ENCODE results near the gene TGFBR1. TPM values are rescaled to one million over a fixed set of nuclear protein-coding genes. Genes with fewer than 3 reads are reported as not detected.

The TGFBR1 gene
- total RNA-seq, 1 donor from 2014 or later, result 38.1 TPM

- no peak overlapping the region for H3K27ac ChIP-seq (ENCODE audit: low read depth, low read length)
- H3K36me3 ChIP-seq (ENCODE audit: control insufficient read depth in 3 of 3, insufficient read depth in 3 of 3, low read length in 3 of 3), result peaks cover 0 to 3% (median 3%) of the 10 kb centered on the region in 3 donors
- H3K9ac ChIP-seq (ENCODE audit: low read depth in 1 of 3, low read length in 3 of 3), result no peak overlapping the region
- peaks cover 12 to 15% (median 14%) of the 10 kb centered on the region in 3 donors for H3K4me1 ChIP-seq (ENCODE audit: control insufficient read depth in 3 of 3, insufficient read depth in 3 of 3, low read length in 3 of 3)
- H3K4me3 ChIP-seq (ENCODE audit: low read length in 3 of 3), result no peak overlapping the region
- no peaks in the 10 kb centered on the region for H3K27me3 ChIP-seq (ENCODE audit: control insufficient read depth in 3 of 3, insufficient read depth in 3 of 3, low read length in 3 of 3)
- H3K9me3 ChIP-seq (ENCODE audit: control insufficient read depth in 3 of 3, low read length in 3 of 3), result no peaks in the 10 kb centered on the region
Measured at GRCh38 chr9:99129091-99129490, 24.2 kb downstream of the TGFBR1 start.

- H3K27ac ChIP-seq (ENCODE audit: low read depth, low read length), result no peak overlapping the region
- H3K4me1 ChIP-seq (ENCODE audit: control insufficient read depth in 3 of 3, insufficient read depth in 3 of 3, low read length in 3 of 3), result peaks cover 12 to 19% (median 14%) of the 10 kb centered on the region in 3 donors
- no peaks in the 10 kb centered on the region for H3K27me3 ChIP-seq (ENCODE audit: control insufficient read depth in 3 of 3, insufficient read depth in 3 of 3, low read length in 3 of 3)
- peaks cover 0 to 3% (median 3%) of the 10 kb centered on the region in 3 donors for H3K36me3 ChIP-seq (ENCODE audit: control insufficient read depth in 3 of 3, insufficient read depth in 3 of 3, low read length in 3 of 3)
- H3K9me3 ChIP-seq (ENCODE audit: control insufficient read depth in 3 of 3, low read length in 3 of 3), result no peaks in the 10 kb centered on the region
- H3K9ac ChIP-seq (ENCODE audit: low read depth in 1 of 3, low read length in 3 of 3), result no peak overlapping the region
- no peak overlapping the region for H3K4me3 ChIP-seq (ENCODE audit: low read length in 3 of 3)
Measured at GRCh38 chr9:99130069-99130468, 25.2 kb downstream of the TGFBR1 start.

- Histone ChIP-seq H3K27ac (ENCODE audit: low read depth, low read length) (no peak overlapping the region), H3K4me3 (ENCODE audit: low read length in 3 of 3) (no peak overlapping the region), H3K27me3 (ENCODE audit: control insufficient read depth in 3 of 3, insufficient read depth in 3 of 3, low read length in 3 of 3) (no peaks in the 10 kb centered on the region), H3K36me3 (ENCODE audit: control insufficient read depth in 3 of 3, insufficient read depth in 3 of 3, low read length in 3 of 3) (peaks cover 0 to 3% (median 3%) of the 10 kb centered on the region in 3 donors), H3K4me1 (ENCODE audit: control insufficient read depth in 3 of 3, insufficient read depth in 3 of 3, low read length in 3 of 3) (peaks cover 3 to 14% (median 4%) of the 10 kb centered on the region in 3 donors), H3K9me3 (ENCODE audit: control insufficient read depth in 3 of 3, low read length in 3 of 3) (no peaks in the 10 kb centered on the region), H3K9ac (ENCODE audit: low read depth in 1 of 3, low read length in 3 of 3) (no peak overlapping the region)
Measured at GRCh38 chr9:99133145-99133544, 28.2 kb downstream of the TGFBR1 start.

- peaks cover 0 to 5% (median 5%) of the 10 kb centered on the region in 3 donors for H3K36me3 ChIP-seq (ENCODE audit: control insufficient read depth in 3 of 3, insufficient read depth in 3 of 3, low read length in 3 of 3)
- no peak overlapping the region for H3K27ac ChIP-seq (ENCODE audit: low read depth, low read length)
- H3K9me3 ChIP-seq (ENCODE audit: control insufficient read depth in 3 of 3, low read length in 3 of 3), result no peaks in the 10 kb centered on the region
- peaks cover 2 to 21% (median 6%) of the 10 kb centered on the region in 3 donors for H3K4me1 ChIP-seq (ENCODE audit: control insufficient read depth in 3 of 3, insufficient read depth in 3 of 3, low read length in 3 of 3)
- H3K4me3 ChIP-seq (ENCODE audit: low read length in 3 of 3), result no peak overlapping the region
- no peaks in the 10 kb centered on the region for H3K27me3 ChIP-seq (ENCODE audit: control insufficient read depth in 3 of 3, insufficient read depth in 3 of 3, low read length in 3 of 3)
- H3K9ac ChIP-seq (ENCODE audit: low read depth in 1 of 3, low read length in 3 of 3), result no peak overlapping the region
Measured at GRCh38 chr9:99134893-99135341, 30.0 kb downstream of the TGFBR1 start.

GRCh38 chr9:99135456-99135855 lies 30.5 kb downstream of the TGFBR1 start:
- no peaks in the 10 kb centered on the region for H3K27me3 ChIP-seq (ENCODE audit: control insufficient read depth in 3 of 3, insufficient read depth in 3 of 3, low read length in 3 of 3)
- peaks cover 0 to 5% (median 5%) of the 10 kb centered on the region in 3 donors for H3K36me3 ChIP-seq (ENCODE audit: control insufficient read depth in 3 of 3, insufficient read depth in 3 of 3, low read length in 3 of 3)
- no peak overlapping the region for H3K27ac ChIP-seq (ENCODE audit: low read depth, low read length)
- peaks cover 0 to 20% (median 2%) of the 10 kb centered on the region in 3 donors for H3K4me1 ChIP-seq (ENCODE audit: control insufficient read depth in 3 of 3, insufficient read depth in 3 of 3, low read length in 3 of 3)
- no peak overlapping the region for H3K4me3 ChIP-seq (ENCODE audit: low read length in 3 of 3)
- H3K9ac ChIP-seq (ENCODE audit: low read depth in 1 of 3, low read length in 3 of 3), result no peak overlapping the region
- H3K9me3 ChIP-seq (ENCODE audit: control insufficient read depth in 3 of 3, low read length in 3 of 3), result no peaks in the 10 kb centered on the region

GRCh38 chr9:99137225-99137624 lies 32.3 kb downstream of the TGFBR1 start:
- no peaks in the 10 kb centered on the region for H3K27me3 ChIP-seq (ENCODE audit: control insufficient read depth in 3 of 3, insufficient read depth in 3 of 3, low read length in 3 of 3)
- peaks cover 0 to 15% (median 5%) of the 10 kb centered on the region in 3 donors for H3K36me3 ChIP-seq (ENCODE audit: control insufficient read depth in 3 of 3, insufficient read depth in 3 of 3, low read length in 3 of 3)
- H3K4me3 ChIP-seq (ENCODE audit: low read length in 3 of 3), result no peak overlapping the region
- H3K27ac ChIP-seq (ENCODE audit: low read depth, low read length), result no peak overlapping the region
- H3K4me1 ChIP-seq (ENCODE audit: control insufficient read depth in 3 of 3, insufficient read depth in 3 of 3, low read length in 3 of 3), result peaks cover 0 to 23% (median 3%) of the 10 kb centered on the region in 3 donors
- no peaks in the 10 kb centered on the region for H3K9me3 ChIP-seq (ENCODE audit: control insufficient read depth in 3 of 3, low read length in 3 of 3)
- H3K9ac ChIP-seq (ENCODE audit: low read depth in 1 of 3, low read length in 3 of 3), result no peak overlapping the region

GRCh38 chr9:99137891-99138290 lies 33.0 kb downstream of the TGFBR1 start:
- Histone ChIP-seq H3K9ac (ENCODE audit: low read depth in 1 of 3, low read length in 3 of 3) (no peak overlapping the region), H3K9me3 (ENCODE audit: control insufficient read depth in 3 of 3, low read length in 3 of 3) (no peaks in the 10 kb centered on the region), H3K4me3 (ENCODE audit: low read length in 3 of 3) (no peak overlapping the region), H3K27ac (ENCODE audit: low read depth, low read length) (no peak overlapping the region), H3K36me3 (ENCODE audit: control insufficient read depth in 3 of 3, insufficient read depth in 3 of 3, low read length in 3 of 3) (peaks cover 2 to 21% (median 5%) of the 10 kb centered on the region in 3 donors), H3K4me1 (ENCODE audit: control insufficient read depth in 3 of 3, insufficient read depth in 3 of 3, low read length in 3 of 3) (peaks cover 0 to 23% (median 3%) of the 10 kb centered on the region in 3 donors), H3K27me3 (ENCODE audit: control insufficient read depth in 3 of 3, insufficient read depth in 3 of 3, low read length in 3 of 3) (no peaks in the 10 kb centered on the region)

GRCh38 chr9:99138424-99139284 lies 33.7 kb downstream of the TGFBR1 start:
- H3K36me3 ChIP-seq (ENCODE audit: control insufficient read depth in 3 of 3, insufficient read depth in 3 of 3, low read length in 3 of 3), result peaks cover 2 to 27% (median 5%) of the 10 kb centered on the region in 3 donors
- H3K4me3 ChIP-seq (ENCODE audit: low read length in 3 of 3), result no peak overlapping the region
- peaks cover 0 to 23% (median 3%) of the 10 kb centered on the region in 3 donors for H3K4me1 ChIP-seq (ENCODE audit: control insufficient read depth in 3 of 3, insufficient read depth in 3 of 3, low read length in 3 of 3)
- H3K27ac ChIP-seq (ENCODE audit: low read depth, low read length), result no peak overlapping the region
- H3K9me3 ChIP-seq (ENCODE audit: control insufficient read depth in 3 of 3, low read length in 3 of 3), result no peaks in the 10 kb centered on the region
- H3K27me3 ChIP-seq (ENCODE audit: control insufficient read depth in 3 of 3, insufficient read depth in 3 of 3, low read length in 3 of 3), result no peaks in the 10 kb centered on the region
- no peak overlapping the region for H3K9ac ChIP-seq (ENCODE audit: low read depth in 1 of 3, low read length in 3 of 3)

- peaks cover 0 to 19% (median 3%) of the 10 kb centered on the region in 3 donors for H3K4me1 ChIP-seq (ENCODE audit: control insufficient read depth in 3 of 3, insufficient read depth in 3 of 3, low read length in 3 of 3)
- peaks cover 4 to 30% (median 8%) of the 10 kb centered on the region in 3 donors for H3K36me3 ChIP-seq (ENCODE audit: control insufficient read depth in 3 of 3, insufficient read depth in 3 of 3, low read length in 3 of 3)
- H3K27ac ChIP-seq (ENCODE audit: low read depth, low read length), result no peak overlapping the region
- H3K9me3 ChIP-seq (ENCODE audit: control insufficient read depth in 3 of 3, low read length in 3 of 3), result no peaks in the 10 kb centered on the region
- no peaks in the 10 kb centered on the region for H3K27me3 ChIP-seq (ENCODE audit: control insufficient read depth in 3 of 3, insufficient read depth in 3 of 3, low read length in 3 of 3)
- H3K9ac ChIP-seq (ENCODE audit: low read depth in 1 of 3, low read length in 3 of 3), result no peak overlapping the region
- no peak overlapping the region for H3K4me3 ChIP-seq (ENCODE audit: low read length in 3 of 3)
Measured at GRCh38 chr9:99139868-99140267, 35.0 kb downstream of the TGFBR1 start.

- H3K9ac ChIP-seq (ENCODE audit: low read depth in 1 of 3, low read length in 3 of 3), result no peak overlapping the region
- no peaks in the 10 kb centered on the region for H3K27me3 ChIP-seq (ENCODE audit: control insufficient read depth in 3 of 3, insufficient read depth in 3 of 3, low read length in 3 of 3)
- H3K36me3 ChIP-seq (ENCODE audit: control insufficient read depth in 3 of 3, insufficient read depth in 3 of 3, low read length in 3 of 3), result peaks cover 11 to 40% (median 16%) of the 10 kb centered on the region in 3 donors
- no peak overlapping the region for H3K27ac ChIP-seq (ENCODE audit: low read depth, low read length)
- no peaks in the 10 kb centered on the region for H3K9me3 ChIP-seq (ENCODE audit: control insufficient read depth in 3 of 3, low read length in 3 of 3)
- H3K4me1 ChIP-seq (ENCODE audit: control insufficient read depth in 3 of 3, insufficient read depth in 3 of 3, low read length in 3 of 3), result peaks cover 0 to 19% (median 3%) of the 10 kb centered on the region in 3 donors
- no peak overlapping the region for H3K4me3 ChIP-seq (ENCODE audit: low read length in 3 of 3)
Measured at GRCh38 chr9:99140685-99141314, 35.9 kb downstream of the TGFBR1 start.

All from skeletal muscle tissue (tissue), 4 donors.